CD4-positive, alpha-beta T cell treated with Interleukin-17A for 4 hours (primary cell): Measurements from ENCODE around the gene DPEP2.
"Not testable (repeated sequence)": the region's sequence is repeated elsewhere in the genome, so short reads cannot be mapped to it uniquely, and the experiment has no call there.

Source experiments
- DNase-seq: peaks from one replicate; pipeline ENCODE4 v3.0.0-alpha.2; 2020; ENCODE audit warnings: mixed read lengths

DPEP2 gene

GRCh38 chr16:68005211-68005610 lies 5.9 kb upstream of the DPEP2 start:
- DNase-seq, result no peak

DNA sequence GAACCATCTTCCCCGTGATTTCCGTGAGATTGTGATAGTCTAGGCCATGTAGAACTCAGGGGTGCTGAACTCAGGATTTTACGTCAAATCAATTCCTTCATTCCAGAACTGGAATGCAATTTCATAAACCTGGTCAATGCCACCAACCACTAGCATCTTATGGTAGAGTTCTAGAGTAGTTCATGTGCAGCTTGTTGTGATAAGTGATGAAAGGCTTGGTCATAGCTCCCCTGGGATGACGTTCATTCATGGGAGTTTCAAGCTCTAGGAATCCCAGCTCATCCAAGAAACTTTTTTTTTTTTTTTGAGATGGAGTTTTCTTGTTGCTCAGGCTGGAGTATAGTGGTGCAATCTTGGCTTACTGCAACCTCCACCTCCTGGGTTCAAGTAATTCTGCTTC lies 3.7 kb upstream of the DPEP2 start:
- DNase-seq, result no peak

DNA sequence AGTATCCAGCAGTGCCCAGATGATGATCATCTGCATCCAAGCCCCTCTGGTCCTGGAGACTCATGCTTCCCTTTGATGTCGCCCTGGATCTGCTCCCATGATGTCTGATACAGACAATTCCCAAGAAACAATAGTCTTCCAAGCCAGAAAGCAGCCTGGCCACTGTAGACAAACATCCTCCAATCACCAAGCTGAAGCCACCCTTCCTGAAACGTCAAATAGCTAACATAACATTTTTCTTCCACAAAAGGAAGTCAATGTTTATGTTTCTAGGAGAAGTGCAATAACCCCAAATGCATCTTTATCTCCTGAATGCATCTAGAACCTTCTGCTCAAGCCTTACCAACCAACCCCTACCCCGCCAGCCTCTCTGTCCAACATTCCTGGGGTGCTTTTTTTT lies 1.2 kb upstream of the DPEP2 start:
- DNase-seq, result no peak

DNA sequence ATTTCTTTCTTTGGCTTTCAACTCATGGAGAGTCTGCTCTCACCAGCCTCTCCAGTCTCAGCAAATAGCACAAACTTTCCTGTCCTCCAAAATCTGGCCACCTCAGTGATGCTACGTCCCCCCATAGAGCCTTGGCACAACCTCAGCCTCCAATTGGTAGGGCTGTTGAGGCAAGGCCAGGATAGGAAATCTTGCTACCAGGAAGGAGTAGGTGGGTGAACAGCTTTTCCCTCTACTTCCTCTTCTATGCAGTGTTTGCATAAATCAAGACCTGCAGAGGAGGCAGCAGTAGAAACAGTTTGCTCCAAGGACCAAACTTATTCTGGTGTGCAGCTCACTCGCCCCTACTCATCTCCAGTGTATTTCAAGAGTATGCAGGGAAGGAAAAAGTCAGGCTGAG lies 701 bp upstream of the DPEP2 start:
- peak; percentile 24 for DNase-seq

GRCh38 chr16:67998231-67998778 lies 979 bp downstream of the DPEP2 start:
- not testable (repeated sequence) for DNase-seq

DNA sequence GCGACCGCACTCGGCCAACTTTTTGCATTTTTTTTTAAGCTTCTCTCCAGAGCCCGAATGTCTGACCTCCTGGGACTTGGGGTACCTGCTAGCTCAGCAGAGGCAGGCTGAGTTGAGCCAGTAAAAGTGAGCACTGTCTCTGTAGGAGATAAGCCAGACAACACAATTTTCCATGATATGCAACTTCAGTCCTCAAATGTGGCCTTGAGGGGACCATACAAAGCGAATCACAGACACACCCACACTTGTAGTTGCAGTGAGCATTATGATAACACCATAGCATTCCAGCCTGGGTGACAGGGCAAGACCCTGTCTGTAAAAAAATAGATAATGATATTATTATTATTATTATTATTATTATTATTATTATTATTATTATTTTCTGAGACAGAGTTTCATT lies 2.6 kb downstream of the DPEP2 start:
- DNase-seq, result no peak

- peak; percentile 26 for DNase-seq
These were observed 3.9 kb downstream of the DPEP2 start for GRCh38 chr16:67995423-67995822.

GRCh38 chr16:67994040-67994408 lies 5.3 kb downstream of the DPEP2 start:
- DNase-seq, result not testable (repeated sequence)

DNA sequence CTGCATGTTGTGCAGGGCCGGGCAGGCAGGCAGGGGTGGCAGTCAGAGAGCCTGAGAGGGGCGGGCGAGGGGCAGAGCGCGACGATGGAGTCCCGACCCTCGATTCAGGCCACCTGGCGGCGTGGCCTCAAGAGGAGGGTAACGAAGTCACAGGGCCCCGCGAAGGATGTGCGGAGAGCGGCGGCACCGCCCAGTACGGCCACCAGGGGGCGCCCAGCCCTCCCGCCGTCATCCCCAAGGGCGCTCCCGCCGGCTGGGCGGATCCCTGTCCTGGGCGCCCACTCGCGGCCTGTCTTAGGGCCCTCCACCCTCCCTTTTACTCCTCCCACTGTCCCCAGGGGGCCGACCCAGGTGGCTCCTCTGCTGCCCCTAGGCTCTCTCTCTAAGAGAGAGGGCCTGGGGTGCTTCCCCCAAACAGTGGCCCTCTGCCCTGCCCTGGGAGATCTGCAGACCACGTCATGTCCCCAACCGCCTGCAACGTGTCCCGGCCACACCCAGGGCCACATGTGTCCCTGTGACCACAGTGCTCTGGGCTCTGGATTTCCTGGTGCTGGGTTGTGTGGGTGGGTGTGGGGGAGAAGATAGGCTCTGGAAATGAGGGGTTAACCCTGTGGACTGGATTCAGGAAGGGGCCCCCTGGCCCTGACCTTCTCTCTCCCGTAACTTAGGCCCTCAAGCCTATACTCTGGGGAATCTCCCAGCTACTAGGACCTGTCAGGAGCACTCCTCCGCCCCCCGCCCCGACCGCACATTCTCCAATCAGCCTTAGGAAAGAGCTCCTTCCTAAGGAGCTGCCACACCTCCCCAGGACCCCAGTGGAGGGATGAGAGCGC lies 5.9 kb downstream of the DPEP2 start:
- DNase-seq, result peak; percentile 88

GRCh38 chr16:67992661-67993206 lies 6.5 kb downstream of the DPEP2 start:
- no peak for DNase-seq

DNA sequence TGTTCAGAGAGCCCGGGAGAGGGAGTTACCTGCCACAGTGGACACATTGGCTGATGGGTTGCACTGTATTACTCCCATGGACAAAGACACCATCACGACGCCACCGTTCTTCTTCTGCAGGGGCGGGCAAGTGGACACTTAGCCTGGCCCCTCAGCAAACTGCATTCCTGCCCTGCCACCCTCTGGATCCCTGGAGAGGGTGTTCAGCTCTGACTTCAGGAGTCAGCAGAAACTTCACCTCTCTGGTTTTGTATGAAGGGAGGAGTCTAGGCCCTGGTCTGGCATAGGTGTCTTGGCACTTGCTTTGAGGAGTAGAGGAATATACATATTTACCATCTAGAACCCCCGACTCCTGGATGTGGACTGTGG lies 9.3 kb downstream of the DPEP2 start:
- DNase-seq, result no peak

- DNase-seq, result no peak
These were observed 9.8 kb downstream of the DPEP2 start for GRCh38 chr16:67989322-67990017.

DNA sequence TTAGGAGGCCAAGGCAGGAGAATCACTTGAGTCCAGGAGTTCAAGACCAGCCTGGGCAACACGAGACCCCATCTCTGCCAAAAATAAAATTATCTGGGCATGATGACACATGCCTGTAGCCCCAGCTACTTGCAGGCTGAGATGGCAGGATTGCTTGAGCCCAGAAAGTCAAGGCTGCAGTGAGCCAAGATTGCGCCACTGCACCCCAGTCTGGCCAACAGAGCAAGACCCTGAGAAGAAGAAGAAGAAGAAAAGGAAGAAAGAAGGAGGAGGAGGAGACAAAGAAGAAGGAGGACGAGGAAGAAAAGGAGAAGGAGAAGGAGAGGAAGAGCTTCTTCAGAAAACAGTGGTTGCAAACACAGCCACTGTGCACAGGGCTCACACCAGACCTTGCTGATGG lies 10.6 kb downstream of the DPEP2 start:
- no peak for DNase-seq

DNA sequence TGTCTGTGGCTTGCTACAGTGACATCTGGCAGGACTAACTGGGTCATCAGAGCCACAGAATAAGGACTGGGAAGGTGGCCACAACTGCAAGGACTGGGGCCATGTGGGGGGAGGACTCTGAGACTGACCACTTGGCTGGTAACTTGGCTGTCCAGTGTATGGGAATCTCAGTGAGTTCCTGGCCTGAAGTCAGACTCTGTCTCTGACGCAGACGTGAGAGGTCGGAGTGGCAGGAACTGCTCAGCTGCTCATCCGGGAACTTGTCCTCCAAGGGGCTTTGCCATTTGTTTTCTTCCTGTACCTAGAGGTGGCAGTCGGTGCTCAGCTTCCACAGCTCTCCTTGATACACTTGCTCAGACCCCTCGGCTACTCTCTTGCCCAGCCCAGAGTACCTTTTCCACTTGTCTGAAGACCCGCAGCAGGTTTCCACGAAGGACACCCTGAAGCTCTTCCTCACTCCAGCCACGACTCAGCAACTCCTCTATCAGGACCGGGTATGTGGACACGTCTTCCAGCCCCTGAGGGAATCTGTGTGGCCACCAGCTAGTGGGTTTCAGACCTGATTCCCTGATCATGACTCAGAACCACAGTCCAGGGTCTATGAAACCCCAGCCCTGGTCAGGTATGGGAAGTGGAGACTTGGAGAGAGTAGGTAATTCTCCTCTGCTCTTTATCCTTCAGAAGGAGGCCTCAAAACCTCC lies 11.7 kb downstream of the DPEP2 start:
- DNase-seq, result no peak

- DNase-seq, result no peak
These were observed 12.3 kb downstream of the DPEP2 start for GRCh38 chr16:67986949-67987348.

DNA sequence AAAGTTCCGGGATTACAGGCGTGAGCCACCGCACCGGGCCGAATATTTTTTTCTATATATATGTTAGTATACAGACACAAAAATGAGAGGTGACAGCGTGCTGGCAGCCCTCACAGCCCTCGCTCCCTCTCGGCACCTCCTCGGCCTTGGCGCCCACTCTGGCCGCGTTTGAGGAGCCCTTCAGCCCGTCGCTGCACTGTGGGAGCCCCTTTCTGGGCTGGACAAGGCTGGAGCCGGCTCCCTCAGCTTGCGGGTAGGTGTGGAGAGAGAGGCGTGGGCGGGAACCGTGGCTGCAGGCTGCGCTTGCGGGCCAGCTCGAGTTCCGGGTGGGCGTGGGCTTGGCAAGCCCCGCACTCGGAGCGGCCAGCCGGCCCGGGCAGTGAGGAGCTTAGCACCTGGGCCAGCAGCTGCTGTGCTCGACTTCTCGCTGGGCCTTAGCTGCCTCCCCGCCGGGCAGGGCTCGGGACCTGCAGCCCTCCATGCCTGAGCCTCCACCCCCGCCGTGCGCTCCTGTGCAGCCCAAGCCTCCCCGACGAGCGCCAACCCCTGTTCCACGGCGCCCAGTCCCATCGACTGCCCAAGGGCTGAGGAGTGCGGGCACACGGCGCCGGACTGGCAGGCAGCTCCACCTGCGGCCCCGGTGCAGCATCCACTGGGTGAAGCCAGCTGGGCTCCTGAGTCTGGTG lies 17.1 kb downstream of the DPEP2 start:
- DNase-seq, result no peak

GRCh38 chr16:67979955-67980678 lies 19.2 kb downstream of the DPEP2 start, which contains the start of gene DPEP3:
Gene DPEP3, minus strand, starts transcription at chr16:67980499. Its CDS starts 119 bp downstream, at chr16:67980380.
- peak; percentile 21 for DNase-seq

DNA sequence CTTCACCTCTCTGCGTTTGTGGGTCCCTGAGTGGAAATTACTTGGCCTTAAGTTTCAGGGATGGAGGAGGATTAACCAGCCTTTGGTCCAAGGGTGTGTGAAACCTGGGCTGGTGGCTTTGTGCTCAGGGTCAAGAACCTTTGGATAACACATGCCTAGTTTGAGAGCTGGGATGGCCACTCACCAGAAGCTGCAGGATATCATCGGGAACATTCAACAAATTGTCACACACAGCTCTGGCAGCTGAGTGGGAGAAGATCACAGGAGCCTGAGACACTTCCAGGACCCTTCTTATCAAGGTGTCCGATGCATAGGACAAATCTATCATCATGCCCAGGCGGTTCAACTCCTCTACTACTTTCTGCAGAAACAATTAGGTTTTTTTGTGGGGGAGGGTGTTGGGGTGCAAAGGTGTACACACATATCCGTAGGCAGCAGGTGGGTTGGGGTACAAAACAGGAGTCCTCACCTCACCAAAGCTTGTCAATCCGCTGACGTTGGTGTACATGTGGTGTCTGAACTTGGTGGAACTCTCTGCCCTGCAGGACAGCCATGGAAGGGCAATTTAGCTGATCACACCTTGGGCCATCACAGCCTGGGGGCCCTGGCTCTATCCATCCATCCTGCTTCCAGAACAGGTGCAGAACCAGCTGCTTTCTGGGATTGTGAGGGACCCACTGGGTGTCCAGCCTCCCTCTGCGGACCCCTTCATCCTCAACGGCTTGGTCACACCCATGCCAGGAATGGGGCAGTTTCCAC lies 21.6 kb downstream of the DPEP2 start:
- DNase-seq, result no peak

DNA sequence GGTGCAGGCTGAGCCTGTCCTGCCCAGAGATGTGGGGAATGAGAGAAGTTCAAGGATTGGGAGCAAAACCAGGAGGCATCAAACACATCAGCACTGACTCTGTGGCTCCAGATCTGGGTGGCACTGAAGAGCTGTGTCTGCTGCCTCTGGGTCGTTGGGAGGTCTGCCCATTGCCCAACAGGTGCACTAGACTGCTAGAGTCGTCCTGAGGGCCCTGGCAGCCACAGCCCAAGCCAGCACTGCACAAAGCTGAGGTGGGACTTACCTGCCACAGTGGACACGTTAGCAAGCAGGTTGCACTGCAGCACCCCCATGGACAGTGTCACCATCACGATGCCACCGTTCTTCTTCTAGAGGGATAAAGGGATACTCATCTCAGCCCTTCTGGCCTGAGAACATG lies 22.3 kb downstream of the DPEP2 start:
- no peak for DNase-seq

- no peak for DNase-seq
These were observed 23.1 kb downstream of the DPEP2 start for GRCh38 chr16:67976205-67976604.
